Esophagus squamous epithelium (tissue), 4 donors: ENCODE results near the gene WDPCP.

ENCODE experiments used
- CTCF ChIP-seq, 6 experiments: fragments of 450-650 bp in 4 of 6; fragments of 200-600 bp in 2 of 6; sonication (generic) in 2 of 6; IDR thresholded peaks; one replicate each; pipeline ENCODE4 v1.5.1; 2016 to 2019; ENCODE audit warnings: antibody characterized with exemption in 6 of 6, mild to moderate bottlenecking in 4 of 6, moderate library complexity in 4 of 6
- POLR2A ChIP-seq, 4 donors: fragments of 450-650 bp; IDR thresholded peaks; one replicate each; pipeline ENCODE4 v1.6.1; 2017; ENCODE audit warnings: antibody characterized with exemption in 4 of 4, mild to moderate bottlenecking in 4 of 4, moderate library complexity in 3 of 4

DNA sequence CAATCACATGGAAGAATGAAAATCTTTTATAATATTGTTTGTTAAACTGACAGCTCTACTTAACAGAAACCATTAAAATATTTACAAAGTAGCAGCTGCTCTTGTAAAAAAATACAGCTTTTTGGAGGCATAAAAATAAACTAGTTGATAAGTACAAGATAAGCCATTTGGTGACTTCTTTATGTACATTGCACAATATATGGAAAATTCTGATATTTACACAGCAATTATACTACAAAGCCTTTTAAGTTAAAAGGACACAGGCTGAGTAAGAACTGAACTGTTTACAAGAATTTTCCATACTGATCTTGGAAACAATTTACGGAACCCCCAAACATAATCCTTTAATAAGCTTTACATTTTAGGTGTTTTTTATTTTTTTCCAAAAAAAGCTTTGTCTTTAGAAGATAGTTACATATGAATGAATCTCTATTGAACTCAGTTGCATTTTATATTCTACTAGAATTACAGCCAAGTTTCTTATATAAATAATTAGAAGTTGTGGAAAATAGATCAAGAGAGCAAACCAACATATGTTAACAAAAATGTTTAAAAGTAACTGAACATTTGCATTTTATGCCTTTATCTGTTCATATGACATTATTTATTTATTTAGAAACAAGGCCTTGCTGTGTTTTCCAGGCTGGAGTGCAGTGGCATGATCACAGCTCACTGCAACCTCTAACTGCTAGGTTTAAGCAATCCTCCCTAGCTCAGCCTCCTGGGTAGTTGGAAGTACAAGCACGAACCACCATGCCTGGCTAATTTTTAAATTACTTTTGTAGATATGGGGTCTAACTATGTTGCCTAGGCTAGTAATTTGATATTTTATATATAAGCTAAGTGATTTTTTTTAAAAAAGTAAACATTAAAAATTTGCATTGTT is 395.1 kb downstream of the WDPCP start:
- TF ChIP-seq CTCF (IDR thresholded peaks at IDR 0.05) (no peak), POLR2A (IDR thresholded peaks at IDR 0.05) (no peak)
